ENCODE measurements around the gene MYLIP. TPM values are rescaled to one million over a fixed set of nuclear protein-coding genes. Genes with fewer than 3 reads are reported as not detected.

Gene MYLIP
- total RNA-seq, 1 experiment from 2014 or later = 50.0 TPM

DNA sequence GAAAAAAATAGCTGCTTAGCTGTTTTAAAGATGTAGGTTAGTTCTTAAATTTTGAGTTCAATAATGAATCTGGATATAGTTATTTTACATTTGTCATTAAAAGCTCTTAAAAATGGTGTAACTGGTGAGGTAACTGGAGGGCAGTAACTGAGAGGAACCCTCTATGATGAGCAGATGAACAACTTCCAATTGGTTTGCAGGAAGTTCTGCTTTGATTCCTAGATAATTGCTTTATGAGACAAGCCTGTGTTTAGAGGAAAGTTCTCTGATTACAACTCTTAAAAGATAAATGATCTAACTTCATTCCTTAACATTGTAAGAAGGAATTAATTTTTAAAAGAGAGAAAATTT lies 8.5 kb downstream of the MYLIP start (continued):
- TF ChIP-seq ZNF232 (CRISPR knock-in tag; IDR thresholded peaks at IDR 0.05) = no peak

DNA sequence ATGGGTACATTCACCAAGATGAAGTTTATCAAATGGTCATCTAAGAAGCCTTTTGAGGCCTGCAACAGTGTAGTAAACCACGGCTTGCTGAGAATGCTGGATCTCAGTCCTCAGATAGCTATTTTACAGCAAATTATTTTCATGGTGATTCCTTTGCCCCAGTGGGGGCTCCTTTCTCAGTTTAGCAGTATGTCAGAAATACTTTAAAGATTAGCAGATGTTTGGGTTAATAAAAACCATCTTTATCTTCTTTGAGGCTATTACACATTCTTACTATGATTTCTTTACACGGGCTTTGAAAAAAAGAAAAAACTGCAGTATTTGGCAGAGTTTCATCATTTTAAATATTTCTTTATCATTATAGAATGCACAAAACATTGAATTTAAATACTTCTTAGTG lies 10.7 kb downstream of the MYLIP start:
- Mint-ChIP-seq H3K27ac (no peak overlapping the region), H3K4me3 (no peak overlapping the region), H3K27me3 (ENCODE audit: low read depth) (no peaks in the 10 kb centered on the region), H3K36me3 (peaks cover 68% of the 10 kb centered on the region), H3K9me3 (peaks cover 6% of the 10 kb centered on the region), H3K4me1 (peaks cover 55% of the 10 kb centered on the region)
- TF ChIP-seq RORB (CRISPR knock-in tag; IDR thresholded peaks at IDR 0.05) (no peak), JUN (CRISPR knock-in tag; IDR thresholded peaks at IDR 0.05) (no peak), ZNF423 (CRISPR knock-in tag; IDR thresholded peaks at IDR 0.05) (no peak), ZNF671 (CRISPR knock-in tag; IDR thresholded peaks at IDR 0.05) (no peak), ZNF317 (CRISPR knock-in tag; IDR thresholded peaks at IDR 0.05; ENCODE audit: borderline replicate concordance, low read depth) (no peak), TP53 (CRISPR knock-in tag; IDR thresholded peaks at IDR 0.05) (no peak), GTF2I (CRISPR knock-in tag; conservative IDR thresholded peaks at IDR 0.05) (no peak), IRF2 (CRISPR knock-in tag; IDR thresholded peaks at IDR 0.05; ENCODE audit: borderline replicate concordance, low read depth) (no peak), SP1 (CRISPR knock-in tag; conservative IDR thresholded peaks at IDR 0.05) (no peak), TCF7 (CRISPR knock-in tag; IDR thresholded peaks at IDR 0.05; ENCODE audit: low read depth) (no peak), ESRRA (CRISPR knock-in tag; IDR thresholded peaks at IDR 0.05; ENCODE audit: borderline replicate concordance) (no peak), OVOL2 (CRISPR knock-in tag; IDR thresholded peaks at IDR 0.05; ENCODE audit: borderline replicate concordance) (no peak)
- TF ChIP-seq, protein P1, sequence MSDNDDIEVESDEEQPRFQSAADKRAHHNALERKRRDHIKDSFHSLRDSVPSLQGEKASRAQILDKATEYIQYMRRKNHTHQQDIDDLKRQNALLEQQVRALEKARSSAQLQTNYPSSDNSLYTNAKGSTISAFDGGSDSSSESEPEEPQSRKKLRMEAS (CRISPR knock-in tag; IDR thresholded peaks at IDR 0.05) = no peak
- TF ChIP-seq, protein P2, sequence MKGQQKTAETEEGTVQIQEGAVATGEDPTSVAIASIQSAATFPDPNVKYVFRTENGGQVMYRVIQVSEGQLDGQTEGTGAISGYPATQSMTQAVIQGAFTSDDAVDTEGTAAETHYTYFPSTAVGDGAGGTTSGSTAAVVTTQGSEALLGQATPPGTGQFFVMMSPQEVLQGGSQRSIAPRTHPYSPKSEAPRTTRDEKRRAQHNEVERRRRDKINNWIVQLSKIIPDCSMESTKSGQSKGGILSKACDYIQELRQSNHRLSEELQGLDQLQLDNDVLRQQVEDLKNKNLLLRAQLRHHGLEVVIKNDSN (CRISPR knock-in tag; IDR thresholded peaks at IDR 0.05) = no peak
- TF ChIP-seq, protein P3, sequence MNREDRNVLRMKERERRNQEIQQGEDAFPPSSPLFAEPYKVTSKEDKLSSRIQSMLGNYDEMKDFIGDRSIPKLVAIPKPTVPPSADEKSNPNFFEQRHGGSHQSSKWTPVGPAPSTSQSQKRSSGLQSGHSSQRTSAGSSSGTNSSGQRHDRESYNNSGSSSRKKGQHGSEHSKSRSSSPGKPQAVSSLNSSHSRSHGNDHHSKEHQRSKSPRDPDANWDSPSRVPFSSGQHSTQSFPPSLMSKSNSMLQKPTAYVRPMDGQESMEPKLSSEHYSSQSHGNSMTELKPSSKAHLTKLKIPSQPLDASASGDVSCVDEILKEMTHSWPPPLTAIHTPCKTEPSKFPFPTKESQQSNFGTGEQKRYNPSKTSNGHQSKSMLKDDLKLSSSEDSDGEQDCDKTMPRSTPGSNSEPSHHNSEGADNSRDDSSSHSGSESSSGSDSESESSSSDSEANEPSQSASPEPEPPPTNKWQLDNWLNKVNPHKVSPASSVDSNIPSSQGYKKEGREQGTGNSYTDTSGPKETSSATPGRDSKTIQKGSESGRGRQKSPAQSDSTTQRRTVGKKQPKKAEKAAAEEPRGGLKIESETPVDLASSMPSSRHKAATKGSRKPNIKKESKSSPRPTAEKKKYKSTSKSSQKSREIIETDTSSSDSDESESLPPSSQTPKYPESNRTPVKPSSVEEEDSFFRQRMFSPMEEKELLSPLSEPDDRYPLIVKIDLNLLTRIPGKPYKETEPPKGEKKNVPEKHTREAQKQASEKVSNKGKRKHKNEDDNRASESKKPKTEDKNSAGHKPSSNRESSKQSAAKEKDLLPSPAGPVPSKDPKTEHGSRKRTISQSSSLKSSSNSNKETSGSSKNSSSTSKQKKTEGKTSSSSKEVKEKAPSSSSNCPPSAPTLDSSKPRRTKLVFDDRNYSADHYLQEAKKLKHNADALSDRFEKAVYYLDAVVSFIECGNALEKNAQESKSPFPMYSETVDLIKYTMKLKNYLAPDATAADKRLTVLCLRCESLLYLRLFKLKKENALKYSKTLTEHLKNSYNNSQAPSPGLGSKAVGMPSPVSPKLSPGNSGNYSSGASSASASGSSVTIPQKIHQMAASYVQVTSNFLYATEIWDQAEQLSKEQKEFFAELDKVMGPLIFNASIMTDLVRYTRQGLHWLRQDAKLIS (CRISPR knock-in tag; IDR thresholded peaks at IDR 0.05; ENCODE audit: borderline replicate concordance) = no peak
- TF ChIP-seq, protein P4, sequence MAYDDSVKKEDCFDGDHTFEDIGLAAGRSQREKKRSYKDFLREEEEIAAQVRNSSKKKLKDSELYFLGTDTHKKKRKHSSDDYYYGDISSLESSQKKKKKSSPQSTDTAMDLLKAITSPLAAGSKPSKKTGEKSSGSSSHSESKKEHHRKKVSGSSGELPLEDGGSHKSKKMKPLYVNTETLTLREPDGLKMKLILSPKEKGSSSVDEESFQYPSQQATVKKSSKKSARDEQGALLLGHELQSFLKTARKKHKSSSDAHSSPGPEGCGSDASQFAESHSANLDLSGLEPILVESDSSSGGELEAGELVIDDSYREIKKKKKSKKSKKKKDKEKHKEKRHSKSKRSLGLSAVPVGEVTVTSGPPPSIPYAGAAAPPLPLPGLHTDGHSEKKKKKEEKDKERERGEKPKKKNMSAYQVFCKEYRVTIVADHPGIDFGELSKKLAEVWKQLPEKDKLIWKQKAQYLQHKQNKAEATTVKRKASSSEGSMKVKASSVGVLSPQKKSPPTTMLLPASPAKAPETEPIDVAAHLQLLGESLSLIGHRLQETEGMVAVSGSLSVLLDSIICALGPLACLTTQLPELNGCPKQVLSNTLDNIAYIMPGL (CRISPR knock-in tag; IDR thresholded peaks at IDR 0.05) = no peak
- ChIA-PET POLR2A (no interaction called here), CTCF (interaction anchor here (2.2 kb wide), 1 partner anchor 448 kb away, joined by 7 read pairs; no protein-coding TSS in a partner anchor)
- ATAC-seq (no peak), DNase-seq (ENCODE audit: low spot score) (no peak)

DNA sequence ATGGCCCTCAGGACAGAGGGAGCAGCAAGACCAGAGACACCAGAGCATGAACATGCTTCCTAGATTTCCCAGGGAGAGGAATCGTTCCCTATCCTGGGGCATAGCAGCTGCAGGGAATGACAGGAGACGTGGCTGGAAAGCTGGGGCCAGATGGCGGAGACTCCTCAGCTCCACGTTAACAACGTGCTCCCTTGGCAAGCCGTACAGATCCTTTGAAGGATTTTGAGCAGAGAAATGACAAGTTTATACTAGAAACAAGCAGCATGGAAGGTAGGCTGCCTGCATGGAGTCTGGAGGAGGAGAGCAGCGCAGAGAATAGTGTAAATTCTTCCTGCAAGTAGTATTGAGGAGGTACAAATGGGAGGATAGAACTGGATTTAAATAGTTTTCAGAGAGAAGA lies 11.7 kb downstream of the MYLIP start:
- Mint-ChIP-seq H3K27ac (0 out of 2 replicates have a peak overlapping the region, but pooled peaks have one; percentile 30), H3K36me3 (peaks cover 75% of the 10 kb centered on the region)
- CTCF ChIA-PET = no interaction called here
- TF ChIP-seq PRRX2 (CRISPR knock-in tag; IDR thresholded peaks at IDR 0.05) = no peak
- TF ChIP-seq, protein P5, sequence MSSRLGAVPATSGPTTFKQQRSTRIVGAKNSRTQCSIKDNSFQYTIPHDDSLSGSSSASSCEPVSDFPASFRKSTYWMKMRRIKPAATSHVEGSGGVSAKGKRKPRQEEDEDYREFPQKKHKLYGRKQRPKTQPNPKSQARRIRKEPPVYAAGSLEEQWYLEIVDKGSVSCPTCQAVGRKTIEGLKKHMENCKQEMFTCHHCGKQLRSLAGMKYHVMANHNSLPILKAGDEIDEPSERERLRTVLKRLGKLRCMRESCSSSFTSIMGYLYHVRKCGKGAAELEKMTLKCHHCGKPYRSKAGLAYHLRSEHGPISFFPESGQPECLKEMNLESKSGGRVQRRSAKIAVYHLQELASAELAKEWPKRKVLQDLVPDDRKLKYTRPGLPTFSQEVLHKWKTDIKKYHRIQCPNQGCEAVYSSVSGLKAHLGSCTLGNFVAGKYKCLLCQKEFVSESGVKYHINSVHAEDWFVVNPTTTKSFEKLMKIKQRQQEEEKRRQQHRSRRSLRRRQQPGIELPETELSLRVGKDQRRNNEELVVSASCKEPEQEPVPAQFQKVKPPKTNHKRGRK (CRISPR knock-in tag; IDR thresholded peaks at IDR 0.05; ENCODE audit: borderline replicate concordance) = no peak
- no peak for TF ChIP-seq ZNF396 (CRISPR knock-in tag; IDR thresholded peaks at IDR 0.05; ENCODE audit: borderline replicate concordance)
- TF ChIP-seq OVOL2 (CRISPR knock-in tag; IDR thresholded peaks at IDR 0.05; ENCODE audit: borderline replicate concordance) = no peak
- no peak for TF ChIP-seq ATF1 (CRISPR knock-in tag; IDR thresholded peaks at IDR 0.05)
- TF ChIP-seq FOXP1 (CRISPR knock-in tag; IDR thresholded peaks at IDR 0.05; ENCODE audit: borderline replicate concordance) = no peak
- TF ChIP-seq GRHL2 (CRISPR knock-in tag; IDR thresholded peaks at IDR 0.05; ENCODE audit: insufficient replicate concordance, severe bottlenecking) = no peak
- TF ChIP-seq FOXJ3 (CRISPR knock-in tag; IDR thresholded peaks at IDR 0.05; ENCODE audit: borderline replicate concordance) = no peak
- TF ChIP-seq, protein P2 (CRISPR knock-in tag; IDR thresholded peaks at IDR 0.05) = no peak
- TF ChIP-seq, protein P6, sequence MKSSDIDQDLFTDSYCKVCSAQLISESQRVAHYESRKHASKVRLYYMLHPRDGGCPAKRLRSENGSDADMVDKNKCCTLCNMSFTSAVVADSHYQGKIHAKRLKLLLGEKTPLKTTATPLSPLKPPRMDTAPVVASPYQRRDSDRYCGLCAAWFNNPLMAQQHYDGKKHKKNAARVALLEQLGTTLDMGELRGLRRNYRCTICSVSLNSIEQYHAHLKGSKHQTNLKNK (CRISPR knock-in tag; IDR thresholded peaks at IDR 0.05) = no peak

More for the DNA sequence above, 11.7 kb downstream of the MYLIP start:
- Mint-ChIP-seq H3K4me3 (no peak overlapping the region), H3K27me3 (ENCODE audit: low read depth) (no peaks in the 10 kb centered on the region), H3K9me3 (peaks cover 6% of the 10 kb centered on the region), H3K4me1 (peaks cover 47% of the 10 kb centered on the region)
- POLR2A ChIA-PET = interaction anchor here (0.9 kb wide), 1 partner anchor 12 kb away, joined by 3 read pairs; the partner anchor contains the start of gene MYLIP
- no peak for DNase-seq (ENCODE audit: low spot score)
- no peak for ATAC-seq
